ENCODE results near the gene TENM4. TPM values are rescaled to one million over a fixed set of nuclear protein-coding genes. Genes with fewer than 3 reads are reported as not detected.

TENM4 gene
- total RNA-seq, 1 donor from 2014 or later, result under 0.01 TPM

- no peak for DNase-seq (ENCODE audit: low read depth, low spot score)
Measured at GRCh38 chr11:79139900-79140299, 300.9 kb downstream of the TENM4 start.

- no peak for DNase-seq (ENCODE audit: low read depth, low spot score)
Measured at GRCh38 chr11:79129702-79130101, 311.1 kb downstream of the TENM4 start.

- no peak for DNase-seq (ENCODE audit: low read depth, low spot score)
Measured at GRCh38 chr11:79128291-79128690, 312.5 kb downstream of the TENM4 start.

GRCh38 chr11:79122759-79123158 is 318.1 kb downstream of the TENM4 start:
- DNase-seq (ENCODE audit: low read depth, low spot score), result no peak

- DNase-seq (ENCODE audit: low read depth, low spot score), result no peak
Measured at GRCh38 chr11:79121351-79121750, 319.5 kb downstream of the TENM4 start.

- no peak for DNase-seq (ENCODE audit: low read depth, low spot score)
Measured at GRCh38 chr11:79119491-79120284, 321.1 kb downstream of the TENM4 start.

- no peak for DNase-seq (ENCODE audit: low read depth, low spot score)
Measured at GRCh38 chr11:79117488-79117887, 323.3 kb downstream of the TENM4 start.

- no peak for DNase-seq (ENCODE audit: low read depth, low spot score)
Measured at GRCh38 chr11:79116600-79116999, 324.2 kb downstream of the TENM4 start.

- no peak for DNase-seq (ENCODE audit: low read depth, low spot score)
Measured at GRCh38 chr11:79113054-79113690, 327.7 kb downstream of the TENM4 start.

GRCh38 chr11:79110796-79111195 is 330.0 kb downstream of the TENM4 start:
- no peak for DNase-seq (ENCODE audit: low read depth, low spot score)

GRCh38 chr11:79110321-79110720 is 330.5 kb downstream of the TENM4 start:
- no peak for DNase-seq (ENCODE audit: low read depth, low spot score)

GRCh38 chr11:79108851-79109250 is 332.0 kb downstream of the TENM4 start:
- no peak for DNase-seq (ENCODE audit: low read depth, low spot score)

- DNase-seq (ENCODE audit: low read depth, low spot score), result no peak
Measured at GRCh38 chr11:79102840-79103239, 338.0 kb downstream of the TENM4 start.

GRCh38 chr11:79101656-79102055 is 339.2 kb downstream of the TENM4 start:
- DNase-seq (ENCODE audit: low read depth, low spot score), result no peak

GRCh38 chr11:79100093-79100910 is 340.5 kb downstream of the TENM4 start:
- peak; percentile 29 for DNase-seq (ENCODE audit: low read depth, low spot score)

GRCh38 chr11:79098146-79098545 is 342.7 kb downstream of the TENM4 start:
- DNase-seq (ENCODE audit: low read depth, low spot score), result no peak

- DNase-seq (ENCODE audit: low read depth, low spot score), result no peak
Measured at GRCh38 chr11:79097246-79097875, 343.5 kb downstream of the TENM4 start.

GRCh38 chr11:79095424-79095823 is 345.4 kb downstream of the TENM4 start:
- DNase-seq (ENCODE audit: low read depth, low spot score), result no peak

GRCh38 chr11:79094616-79095015 is 346.2 kb downstream of the TENM4 start:
- no peak for DNase-seq (ENCODE audit: low read depth, low spot score)

GRCh38 chr11:79092791-79093353 is 348.0 kb downstream of the TENM4 start:
- DNase-seq (ENCODE audit: low read depth, low spot score), result peak; percentile 71

- DNase-seq (ENCODE audit: low read depth, low spot score), result no peak
Measured at GRCh38 chr11:79090191-79090705, 350.6 kb downstream of the TENM4 start.
